HL-60 (cell line): ENCODE measurements around the gene LSM10.

ENCODE experiments used
- DNase-seq, 2 experiments: peaks; one replicate each; pipeline ENCODE4 v3.0.0-alpha.2; 2010 to 2020; ENCODE audit warnings: low read depth in 1 of 2, low spot score in 1 of 2
- H3K27ac ChIP-seq: fragments of 250-450 bp; sonication (Bioruptor Pico); replicated peaks from 2 replicates; pipeline ENCODE4 v1.5.1; 2020; ENCODE audit warnings: mild to moderate bottlenecking, moderate library complexity
- H3K27me3 ChIP-seq: fragments of 250-450 bp; sonication (Bioruptor Pico); 2 replicates; pipeline ENCODE4 v1.5.1; 2021; ENCODE audit warnings: mild to moderate bottlenecking, moderate library complexity; ENCODE audit not compliant: insufficient read depth, poor library complexity, severe bottlenecking
- H3K4me3 ChIP-seq: replicated peaks from 2 replicates; pipeline ENCODE4 v1.5.1; 2011; ENCODE audit warnings: mild to moderate bottlenecking, control low read depth, low read length; ENCODE audit not compliant: insufficient read depth
- GABPA ChIP-seq: IDR thresholded peaks from 2 replicates; pipeline ENCODE4 v1.6.1; 2012; ENCODE audit warnings: low read depth
- POLR2AphosphoS5 ChIP-seq: IDR thresholded peaks from 2 replicates; pipeline ENCODE4 v1.6.1; 2012; ENCODE audit warnings: low read depth
- SPI1 ChIP-seq: IDR thresholded peaks from 2 replicates; pipeline ENCODE4 v1.6.1; 2012; ENCODE audit warnings: low read depth, mild to moderate bottlenecking, borderline replicate concordance
- TF ChIP-seq, protein P1 (sequence below): IDR thresholded peaks from one replicate; pipeline ENCODE4 v1.5.1; 2011; ENCODE audit warnings: low read length, control low read depth, inconsistent platforms; ENCODE audit not compliant: insufficient read depth
- TF ChIP-seq, protein P2 (sequence below): IDR thresholded peaks from 2 replicates; pipeline ENCODE4 v1.6.1; 2012; ENCODE audit warnings: low read depth; ENCODE audit not compliant: insufficient replicate concordance

Gene LSM10

DNA sequence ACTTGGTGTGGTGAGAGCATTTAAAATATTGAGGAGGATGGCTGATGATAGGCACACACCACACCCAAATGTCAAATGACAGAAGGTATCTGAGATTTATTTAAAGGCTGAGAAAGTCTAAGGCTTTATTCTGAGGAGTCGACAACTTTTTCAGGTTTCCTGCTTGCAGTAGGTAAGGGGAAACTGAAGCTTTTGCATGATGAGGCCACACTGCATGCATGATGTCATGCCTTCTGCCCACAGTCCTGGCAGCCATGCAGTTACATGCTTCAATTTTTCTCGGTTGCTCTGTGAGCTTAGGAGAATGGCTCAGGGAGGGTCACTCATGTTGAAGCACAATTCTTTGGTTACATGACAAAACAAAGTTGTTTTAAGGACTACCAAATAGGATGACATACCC is 45.6 kb upstream of the LSM10 start:
- TF ChIP-seq, protein P1, sequence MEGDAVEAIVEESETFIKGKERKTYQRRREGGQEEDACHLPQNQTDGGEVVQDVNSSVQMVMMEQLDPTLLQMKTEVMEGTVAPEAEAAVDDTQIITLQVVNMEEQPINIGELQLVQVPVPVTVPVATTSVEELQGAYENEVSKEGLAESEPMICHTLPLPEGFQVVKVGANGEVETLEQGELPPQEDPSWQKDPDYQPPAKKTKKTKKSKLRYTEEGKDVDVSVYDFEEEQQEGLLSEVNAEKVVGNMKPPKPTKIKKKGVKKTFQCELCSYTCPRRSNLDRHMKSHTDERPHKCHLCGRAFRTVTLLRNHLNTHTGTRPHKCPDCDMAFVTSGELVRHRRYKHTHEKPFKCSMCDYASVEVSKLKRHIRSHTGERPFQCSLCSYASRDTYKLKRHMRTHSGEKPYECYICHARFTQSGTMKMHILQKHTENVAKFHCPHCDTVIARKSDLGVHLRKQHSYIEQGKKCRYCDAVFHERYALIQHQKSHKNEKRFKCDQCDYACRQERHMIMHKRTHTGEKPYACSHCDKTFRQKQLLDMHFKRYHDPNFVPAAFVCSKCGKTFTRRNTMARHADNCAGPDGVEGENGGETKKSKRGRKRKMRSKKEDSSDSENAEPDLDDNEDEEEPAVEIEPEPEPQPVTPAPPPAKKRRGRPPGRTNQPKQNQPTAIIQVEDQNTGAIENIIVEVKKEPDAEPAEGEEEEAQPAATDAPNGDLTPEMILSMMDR: no peak
- no peak for TF ChIP-seq SPI1
- TF ChIP-seq, protein P2, sequence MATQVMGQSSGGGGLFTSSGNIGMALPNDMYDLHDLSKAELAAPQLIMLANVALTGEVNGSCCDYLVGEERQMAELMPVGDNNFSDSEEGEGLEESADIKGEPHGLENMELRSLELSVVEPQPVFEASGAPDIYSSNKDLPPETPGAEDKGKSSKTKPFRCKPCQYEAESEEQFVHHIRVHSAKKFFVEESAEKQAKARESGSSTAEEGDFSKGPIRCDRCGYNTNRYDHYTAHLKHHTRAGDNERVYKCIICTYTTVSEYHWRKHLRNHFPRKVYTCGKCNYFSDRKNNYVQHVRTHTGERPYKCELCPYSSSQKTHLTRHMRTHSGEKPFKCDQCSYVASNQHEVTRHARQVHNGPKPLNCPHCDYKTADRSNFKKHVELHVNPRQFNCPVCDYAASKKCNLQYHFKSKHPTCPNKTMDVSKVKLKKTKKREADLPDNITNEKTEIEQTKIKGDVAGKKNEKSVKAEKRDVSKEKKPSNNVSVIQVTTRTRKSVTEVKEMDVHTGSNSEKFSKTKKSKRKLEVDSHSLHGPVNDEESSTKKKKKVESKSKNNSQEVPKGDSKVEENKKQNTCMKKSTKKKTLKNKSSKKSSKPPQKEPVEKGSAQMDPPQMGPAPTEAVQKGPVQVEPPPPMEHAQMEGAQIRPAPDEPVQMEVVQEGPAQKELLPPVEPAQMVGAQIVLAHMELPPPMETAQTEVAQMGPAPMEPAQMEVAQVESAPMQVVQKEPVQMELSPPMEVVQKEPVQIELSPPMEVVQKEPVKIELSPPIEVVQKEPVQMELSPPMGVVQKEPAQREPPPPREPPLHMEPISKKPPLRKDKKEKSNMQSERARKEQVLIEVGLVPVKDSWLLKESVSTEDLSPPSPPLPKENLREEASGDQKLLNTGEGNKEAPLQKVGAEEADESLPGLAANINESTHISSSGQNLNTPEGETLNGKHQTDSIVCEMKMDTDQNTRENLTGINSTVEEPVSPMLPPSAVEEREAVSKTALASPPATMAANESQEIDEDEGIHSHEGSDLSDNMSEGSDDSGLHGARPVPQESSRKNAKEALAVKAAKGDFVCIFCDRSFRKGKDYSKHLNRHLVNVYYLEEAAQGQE: no peak
- no peak for TF ChIP-seq POLR2AphosphoS5
- TF ChIP-seq GABPA: no peak
- no peak for DNase-seq
- Histone ChIP-seq H3K4me3 (no peak overlapping the region), H3K27ac (no peak overlapping the region), H3K27me3 (no peaks in the 10 kb centered on the region)

DNA sequence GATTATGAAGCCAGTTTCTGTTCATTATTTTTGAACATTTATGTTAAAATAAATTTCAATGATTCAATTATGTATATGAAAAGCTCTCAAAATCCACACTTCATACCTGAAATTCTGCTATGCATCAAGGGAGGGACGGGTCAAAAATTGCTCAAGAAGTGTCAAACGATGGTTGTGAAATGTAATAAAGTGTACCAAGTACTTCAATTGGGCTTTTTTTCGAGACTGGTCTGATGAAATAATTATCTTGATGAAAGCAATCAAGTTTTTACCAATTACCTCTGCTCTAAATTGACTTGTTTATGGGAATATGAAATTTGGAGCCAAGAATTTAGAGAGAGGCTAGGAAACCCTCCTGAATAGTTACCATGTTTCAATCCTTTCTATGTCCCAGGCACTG is 44.6 kb upstream of the LSM10 start:
- TF ChIP-seq GABPA: no peak
- TF ChIP-seq, protein P1: no peak
- no peak for TF ChIP-seq POLR2AphosphoS5
- no peak for TF ChIP-seq SPI1
- TF ChIP-seq, protein P2: no peak
- no peak for DNase-seq
- H3K27me3 ChIP-seq: no peaks in the 10 kb centered on the region
- H3K27ac ChIP-seq: no peak overlapping the region
- H3K4me3 ChIP-seq: no peak overlapping the region

DNA sequence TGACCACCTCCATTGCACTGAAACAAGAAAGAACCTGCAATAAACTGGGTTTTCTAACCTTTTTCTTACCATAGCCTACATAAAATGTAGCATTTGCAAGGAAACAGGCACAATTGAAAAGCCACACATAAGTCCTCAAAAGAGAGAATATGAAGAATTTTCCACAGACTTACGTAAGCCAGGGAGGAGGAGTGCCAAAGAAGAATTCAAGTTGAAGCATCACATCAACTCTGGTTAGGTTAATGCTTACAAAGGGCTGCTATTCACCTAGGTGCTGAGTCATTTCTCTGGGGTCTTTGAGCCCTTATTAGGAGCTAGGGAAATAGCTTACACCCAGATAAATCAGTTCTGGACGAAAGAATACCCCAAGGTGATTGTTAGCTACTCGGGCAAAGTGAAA is 42.9 kb upstream of the LSM10 start:
- Histone ChIP-seq H3K27me3 (no peaks in the 10 kb centered on the region), H3K27ac (no peak overlapping the region), H3K4me3 (no peak overlapping the region)
- TF ChIP-seq GABPA (no peak), POLR2AphosphoS5 (no peak), SPI1 (no peak)
- TF ChIP-seq, protein P2: no peak
- TF ChIP-seq, protein P1: no peak
- no peak for DNase-seq
